Thyroid gland (tissue), 4 donors: ENCODE results near the gene ACADM. TPM values are rescaled to one million over a fixed set of nuclear protein-coding genes. Genes with fewer than 3 reads are reported as not detected.
"Not testable (repeated sequence)": the region's sequence is repeated elsewhere in the genome, so short reads cannot be mapped to it uniquely, and the experiment has no call there.

Source experiments
- DNase-seq, 2 donors: peaks; one replicate each; pipeline ENCODE4 v3.0.0-alpha.2; 2019
- H3K27ac ChIP-seq, 3 donors: fragments of 200-600 bp; sonication (generic); 1 replicate in 2 of 3; 2 replicates in 1 of 3; pipeline ENCODE4 v1.5.1; 2016 to 2019; ENCODE audit warnings: mild to moderate bottlenecking in 1 of 3, moderate library complexity in 1 of 3
- H3K27me3 ChIP-seq: fragments of 200-600 bp; sonication (generic); one replicate; pipeline ENCODE4 v1.5.1; 2019
- H3K36me3 ChIP-seq, 2 donors: fragments of 200-600 bp; sonication (generic); one replicate each; pipeline ENCODE4 v1.5.1; 2016 to 2019
- H3K4me1 ChIP-seq, 2 donors: fragments of 200-600 bp; sonication (generic); one replicate each; pipeline ENCODE4 v1.5.1; 2017 to 2019
- H3K4me3 ChIP-seq, 3 donors: fragments of 200-600 bp; sonication (generic); replicated peaks in 1 of 3; 1 replicate in 2 of 3; 2 replicates in 1 of 3; pipeline ENCODE4 v1.5.1; 2016; ENCODE audit warnings: mild to moderate bottlenecking in 1 of 3
- H3K9me3 ChIP-seq: fragments of 200-600 bp; sonication (generic); one replicate; pipeline ENCODE4 v1.5.1; 2017
- POLR2A ChIP-seq, 2 donors: fragments of 450-650 bp; IDR thresholded peaks; one replicate each; pipeline ENCODE4 v1.6.1; 2017; ENCODE audit warnings: antibody characterized with exemption in 2 of 2, mild to moderate bottlenecking in 2 of 2, moderate library complexity in 1 of 2
- WGBS, 2 donors: methylation state at CpG; one replicate each; pipeline ENCODE4 v1.1.5; 2017; 5-methylcytosine and 5-hydroxymethylcytosine counted together
- intact Hi-C: fragments of 100-400 bp; cut with DNase I; formaldehyde crosslinking; loops from one replicate; pipeline ENCODE4 v1.15.1; 2023
- total RNA-seq, 4 donors: library from RNA; depleted of rRNA; stranded (reverse); fragments of >200 nt; gene quantifications; one replicate each; pipeline ENCODE4 v1.2.3, GENCODE V29; 2016
- TF ChIP-seq, protein P1 (sequence below), 6 experiments: fragments of 200-600 bp in 3 of 6; fragments of 450-650 bp in 3 of 6; sonication (generic) in 3 of 6; IDR thresholded peaks; one replicate each; pipeline ENCODE4 v1.5.1; 2016 to 2019; ENCODE audit warnings: antibody characterized with exemption in 6 of 6, mild to moderate bottlenecking in 2 of 6, inconsistent platforms in 1 of 6, moderate library complexity in 1 of 6

ACADM gene
- total RNA-seq, 4 donors from 2014 or later, result 65.3 to 69.9 (median 68.7) TPM

DNA sequence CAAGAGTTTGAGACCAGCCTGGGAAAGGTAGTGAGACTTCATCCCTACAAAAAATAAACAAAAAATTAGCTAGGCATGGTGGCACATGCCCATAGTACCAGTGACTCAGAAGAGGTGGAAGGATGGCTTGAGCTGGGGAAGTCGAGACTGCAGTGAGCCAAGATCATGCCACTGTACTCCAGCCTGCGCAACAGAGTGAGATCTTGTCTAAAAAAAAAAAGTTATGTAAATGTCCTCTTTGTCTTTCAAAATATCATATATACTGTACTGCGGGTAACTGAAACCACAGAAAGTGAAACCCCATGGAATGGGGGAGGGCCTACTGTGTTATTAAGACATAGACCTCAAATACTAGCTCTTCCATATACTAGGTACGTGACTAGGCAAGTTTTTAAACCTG, 20.8 kb downstream of the ACADM start:
- no peaks in the 10 kb centered on the region for H3K9me3 ChIP-seq
- no peaks in the 10 kb centered on the region for H3K4me1 ChIP-seq
- intact Hi-C loops, result no loop called here
- H3K27ac ChIP-seq, result no peak overlapping the region
- no peak for DNase-seq
- H3K36me3 ChIP-seq, result peaks cover 14 to 23% of the 10 kb centered on the region in 2 donors
- 89 to 92% methylated on average over 4 of the region's 4 CpGs for WGBS, 2 donors
- TF ChIP-seq, protein P1, sequence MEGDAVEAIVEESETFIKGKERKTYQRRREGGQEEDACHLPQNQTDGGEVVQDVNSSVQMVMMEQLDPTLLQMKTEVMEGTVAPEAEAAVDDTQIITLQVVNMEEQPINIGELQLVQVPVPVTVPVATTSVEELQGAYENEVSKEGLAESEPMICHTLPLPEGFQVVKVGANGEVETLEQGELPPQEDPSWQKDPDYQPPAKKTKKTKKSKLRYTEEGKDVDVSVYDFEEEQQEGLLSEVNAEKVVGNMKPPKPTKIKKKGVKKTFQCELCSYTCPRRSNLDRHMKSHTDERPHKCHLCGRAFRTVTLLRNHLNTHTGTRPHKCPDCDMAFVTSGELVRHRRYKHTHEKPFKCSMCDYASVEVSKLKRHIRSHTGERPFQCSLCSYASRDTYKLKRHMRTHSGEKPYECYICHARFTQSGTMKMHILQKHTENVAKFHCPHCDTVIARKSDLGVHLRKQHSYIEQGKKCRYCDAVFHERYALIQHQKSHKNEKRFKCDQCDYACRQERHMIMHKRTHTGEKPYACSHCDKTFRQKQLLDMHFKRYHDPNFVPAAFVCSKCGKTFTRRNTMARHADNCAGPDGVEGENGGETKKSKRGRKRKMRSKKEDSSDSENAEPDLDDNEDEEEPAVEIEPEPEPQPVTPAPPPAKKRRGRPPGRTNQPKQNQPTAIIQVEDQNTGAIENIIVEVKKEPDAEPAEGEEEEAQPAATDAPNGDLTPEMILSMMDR (IDR thresholded peaks at IDR 0.05), result no peak
- no peak for TF ChIP-seq POLR2A (IDR thresholded peaks at IDR 0.05)
- no peaks in the 10 kb centered on the region for H3K27me3 ChIP-seq
- H3K4me3 ChIP-seq, result no peak overlapping the region

DNA sequence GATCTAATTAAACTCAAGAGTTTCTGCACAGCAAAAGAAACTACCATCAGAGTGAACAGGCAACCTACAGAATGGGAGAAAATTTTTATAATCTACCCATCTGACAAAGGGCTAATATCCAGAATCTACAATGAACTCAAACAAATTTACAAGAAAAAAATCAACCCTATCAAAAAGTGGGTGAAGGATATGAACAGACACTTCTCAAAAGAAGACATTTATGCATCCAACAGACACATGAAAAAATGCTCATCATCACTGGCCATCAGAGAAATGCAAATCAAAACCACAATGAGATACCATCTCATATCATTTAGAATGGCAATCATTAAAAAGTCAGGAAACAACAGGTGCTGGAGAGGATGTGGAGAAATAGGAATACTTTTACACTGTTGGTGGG, 32.7 kb downstream of the ACADM start:
- H3K9me3 ChIP-seq, H3K4me3 ChIP-seq, DNase-seq, intact Hi-C loops, H3K27me3 ChIP-seq, H3K4me1 ChIP-seq, H3K27ac ChIP-seq: not testable (repeated sequence)
- peaks cover 15% of the 10 kb centered on the region in 2 donors for H3K36me3 ChIP-seq

DNA sequence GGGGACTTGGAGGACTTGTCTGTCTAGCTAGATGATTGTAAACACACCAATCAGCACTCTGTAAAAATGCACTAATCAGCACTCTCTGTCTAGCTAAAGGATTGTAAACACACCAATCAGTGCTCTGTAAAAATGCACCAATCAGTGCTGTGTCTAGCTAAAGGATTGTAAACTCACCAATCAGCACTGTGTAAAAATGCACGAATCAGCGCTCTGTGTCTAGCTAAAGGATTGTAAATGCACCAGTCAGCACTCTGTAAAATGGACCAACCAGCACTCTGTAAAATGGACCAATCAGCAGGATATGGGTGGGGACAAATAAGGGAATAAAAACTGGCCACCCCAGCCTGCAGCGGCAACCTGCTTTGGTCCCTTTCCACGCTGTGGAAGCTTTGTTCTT, 34.0 kb downstream of the ACADM start:
- H3K4me3 ChIP-seq, H3K27ac ChIP-seq, intact Hi-C loops, DNase-seq, H3K4me1 ChIP-seq, H3K9me3 ChIP-seq, H3K27me3 ChIP-seq: not testable (repeated sequence)
- 85 to 96% methylated on average over 4 of the region's 4 CpGs for WGBS, 2 donors
- peaks cover 14 to 15% of the 10 kb centered on the region in 2 donors for H3K36me3 ChIP-seq

DNA sequence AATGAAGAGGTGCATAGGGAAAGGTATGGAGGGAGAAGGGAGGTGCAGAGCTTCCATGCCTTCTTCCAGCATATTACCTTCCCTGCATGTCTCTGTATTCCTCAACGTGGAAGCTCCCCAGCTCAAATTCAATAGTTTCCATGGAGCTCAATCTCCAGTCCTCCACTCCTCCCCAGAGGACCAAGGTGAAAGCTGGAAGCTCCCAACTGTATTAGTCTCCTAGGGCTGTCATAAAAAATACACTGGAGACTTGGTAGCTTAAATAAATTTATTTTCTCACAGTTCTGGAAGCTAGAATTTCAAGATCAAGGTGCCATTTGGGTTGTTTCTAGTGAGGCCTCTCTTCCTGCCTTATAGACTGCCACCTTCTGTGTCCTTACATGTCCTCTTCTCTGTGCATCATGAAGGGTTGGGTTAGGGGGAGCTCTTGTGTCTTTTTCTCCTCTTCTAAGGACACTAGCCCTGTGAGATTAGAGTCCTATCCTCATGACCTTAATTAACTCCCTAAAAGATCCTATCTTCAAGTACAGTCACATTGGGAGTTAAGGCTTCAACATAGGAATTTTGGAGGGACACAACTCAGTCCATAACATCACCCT, 39.6 kb downstream of the ACADM start:
- Histone ChIP-seq H3K36me3 (no peaks in the 10 kb centered on the region), H3K27ac (no peak overlapping the region), H3K27me3 (no peaks in the 10 kb centered on the region), H3K4me1 (no peaks in the 10 kb centered on the region), H3K4me3 (no peak overlapping the region), H3K9me3 (no peaks in the 10 kb centered on the region)
- no peak for DNase-seq
- TF ChIP-seq, protein P1 (IDR thresholded peaks at IDR 0.05), result no peak
- TF ChIP-seq POLR2A (IDR thresholded peaks at IDR 0.05), result no peak
- WGBS, 2 donors, result 84 to 90% methylated on average over 1 of the region's 1 CpG
- intact Hi-C loops, result no loop called here

DNA sequence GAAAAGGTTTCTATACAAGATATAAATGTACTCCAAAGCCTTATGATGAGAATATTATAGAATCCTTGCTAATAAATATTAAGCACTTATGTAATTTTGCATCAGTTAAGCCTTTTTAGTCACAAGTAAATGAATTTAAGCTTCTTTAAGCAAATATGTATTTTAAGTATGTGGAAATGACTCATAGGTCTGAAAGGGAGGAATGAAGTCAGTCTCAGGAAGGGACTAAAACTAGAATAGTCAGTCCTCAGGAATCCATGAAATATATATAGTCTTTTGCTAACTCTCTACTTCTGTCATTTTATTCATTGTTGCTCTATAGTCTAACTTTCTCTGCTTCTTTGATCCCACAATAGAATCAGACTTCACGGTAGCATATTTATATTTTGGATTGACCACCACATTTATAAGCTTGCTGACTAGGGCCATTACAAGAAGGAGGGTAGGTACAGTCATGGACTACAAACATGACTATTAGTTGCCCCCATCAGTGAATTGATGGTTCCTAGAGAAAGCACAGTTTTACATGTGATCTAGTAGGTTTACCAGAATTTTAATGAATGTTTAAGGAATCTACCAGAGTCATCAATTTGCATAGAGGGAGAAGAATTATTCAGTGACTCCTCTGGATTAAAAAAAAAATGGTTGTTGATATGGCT, 41.3 kb downstream of the ACADM start:
- intact Hi-C loops, result no loop called here
- WGBS, 2 donors, result 86 to 93% methylated on average over 1 of the region's 1 CpG
- no peak overlapping the region for H3K27ac ChIP-seq
- no peak for DNase-seq
- no peaks in the 10 kb centered on the region for H3K36me3 ChIP-seq
- no peak overlapping the region for H3K4me3 ChIP-seq
- no peaks in the 10 kb centered on the region for H3K9me3 ChIP-seq
- no peaks in the 10 kb centered on the region for H3K27me3 ChIP-seq
- TF ChIP-seq, protein P1 (IDR thresholded peaks at IDR 0.05), result no peak
- no peak for TF ChIP-seq POLR2A (IDR thresholded peaks at IDR 0.05)
- H3K4me1 ChIP-seq, result no peaks in the 10 kb centered on the region

DNA sequence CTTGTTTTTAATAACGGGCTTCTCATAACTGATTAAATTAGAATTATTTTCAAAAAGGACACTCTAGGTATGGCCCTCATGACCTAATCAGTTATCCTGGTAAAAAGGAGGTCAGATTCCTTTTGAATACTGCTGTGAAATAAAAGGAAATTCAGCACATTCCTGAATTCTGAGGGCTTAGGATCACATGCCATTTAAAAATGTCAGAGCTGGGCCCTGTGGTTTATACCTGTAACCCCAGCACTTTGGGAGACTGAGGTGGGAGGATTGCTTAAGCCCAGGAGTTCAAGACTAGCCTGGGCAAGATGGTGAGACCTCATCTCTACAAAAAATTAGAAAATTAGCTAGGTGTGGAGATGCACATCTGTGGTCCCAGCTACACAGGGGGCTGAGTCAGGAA, 43.5 kb downstream of the ACADM start:
- no peak overlapping the region for H3K4me3 ChIP-seq
- no peaks in the 10 kb centered on the region for H3K27me3 ChIP-seq
- TF ChIP-seq POLR2A (IDR thresholded peaks at IDR 0.05), result no peak
- DNase-seq, result no peak
- intact Hi-C loops, result no loop called here
- no peak overlapping the region for H3K27ac ChIP-seq
- no peaks in the 10 kb centered on the region for H3K4me1 ChIP-seq
- H3K36me3 ChIP-seq, result no peaks in the 10 kb centered on the region
- H3K9me3 ChIP-seq, result no peaks in the 10 kb centered on the region
- 83 to 97% methylated on average over 1 of the region's 1 CpG for WGBS, 2 donors
